Measurements from ENCODE around the gene MUC5B. TPM values are rescaled to one million over a fixed set of nuclear protein-coding genes. Genes with fewer than 3 reads are reported as not detected.

The MUC5B gene

Small RNAs within 50 kb of the gene (small RNA-seq; reads per million reads assigned to genes)
- gene MIR6744: not detected

Data from skeletal muscle satellite cell (primary cell).